ENCODE data around the gene PGAP1. TPM values are rescaled to one million over a fixed set of nuclear protein-coding genes. Genes with fewer than 3 reads are reported as not detected.
A peak's percentile ranks its signal among the peaks of the same experiment; 100 is the strongest.

Gene PGAP1
- polyA plus RNA-seq, 12 donors, result 12.4 to 23.8 (median 17.8) TPM; not detected in 1

DNA sequence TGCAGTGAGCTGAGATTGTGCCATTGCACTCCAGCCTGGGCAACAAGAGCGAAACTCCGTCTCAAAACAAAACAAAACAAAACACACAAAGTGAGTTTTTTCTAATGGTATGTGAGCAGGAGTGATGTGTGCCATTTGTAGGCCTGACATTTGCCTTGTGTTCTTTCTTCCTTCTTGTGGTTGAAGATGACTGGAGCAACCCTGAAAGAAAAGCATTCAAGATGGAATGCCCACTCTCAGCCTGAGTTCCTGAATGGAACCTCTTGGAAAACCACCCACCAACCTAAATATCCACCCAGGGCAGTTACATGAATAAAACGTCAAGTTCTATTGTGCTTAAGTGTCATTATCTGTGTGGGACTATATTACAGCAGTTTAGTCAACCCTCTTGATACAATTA is 26.5 kb downstream of the PGAP1 start:
- DNase-seq, result no peak

DNA sequence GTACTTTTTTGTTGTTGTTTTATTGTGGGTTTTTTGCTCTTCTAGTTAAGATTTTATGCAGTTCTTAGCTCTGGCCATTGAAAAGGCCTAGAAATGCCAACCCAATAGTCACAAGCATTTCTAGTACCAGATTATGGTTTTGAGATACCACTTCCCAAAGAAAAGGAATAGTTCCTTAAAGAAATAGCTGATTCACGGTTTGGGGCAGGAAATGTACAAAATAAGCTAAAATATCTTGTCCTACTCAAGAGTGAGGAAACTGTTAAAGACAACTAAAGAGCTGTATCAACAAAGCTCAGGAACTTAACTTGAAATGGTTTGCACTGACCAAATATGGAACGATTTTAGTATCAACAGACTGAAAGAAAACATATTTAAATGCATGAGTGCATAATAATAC is 35.4 kb downstream of the PGAP1 start:
- DNase-seq, result no peak

DNA sequence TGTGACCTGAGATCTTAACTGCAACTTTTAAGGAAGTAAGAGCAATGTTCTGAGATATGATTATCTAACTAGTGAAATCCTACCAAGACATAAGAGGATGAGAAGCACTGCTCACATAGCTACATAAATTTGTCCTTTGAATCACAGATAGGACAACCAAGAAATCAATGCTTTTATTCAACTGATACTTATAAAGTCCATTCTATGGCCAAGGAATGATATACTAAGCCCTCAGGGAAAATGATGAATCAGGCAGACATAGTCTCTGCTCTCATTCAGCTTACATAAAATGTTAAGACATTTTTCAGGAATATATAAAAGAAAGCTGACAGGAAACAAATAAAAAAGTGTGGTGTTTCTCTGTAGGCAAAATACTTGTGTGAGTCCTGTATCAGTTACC is 39.1 kb downstream of the PGAP1 start:
- no peak for DNase-seq

DNA sequence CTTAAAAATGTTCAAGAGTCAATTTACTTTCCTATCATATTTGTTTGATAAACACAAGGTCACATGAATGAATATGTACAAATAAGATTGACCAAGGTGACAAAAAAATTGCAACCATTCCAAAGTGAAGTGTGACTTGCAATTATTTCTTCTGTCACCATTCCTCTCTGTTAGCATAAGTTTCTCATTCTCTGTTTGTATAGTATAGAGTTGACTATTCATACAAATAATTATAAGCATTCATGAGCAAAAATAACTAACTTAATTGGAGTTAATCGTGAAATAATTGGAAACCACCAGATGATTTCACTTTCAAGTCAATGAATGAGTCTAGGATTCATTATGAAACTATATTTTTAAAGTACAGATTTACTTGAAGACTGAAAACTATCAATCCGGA is 42.1 kb downstream of the PGAP1 start:
- no peak for DNase-seq

DNA sequence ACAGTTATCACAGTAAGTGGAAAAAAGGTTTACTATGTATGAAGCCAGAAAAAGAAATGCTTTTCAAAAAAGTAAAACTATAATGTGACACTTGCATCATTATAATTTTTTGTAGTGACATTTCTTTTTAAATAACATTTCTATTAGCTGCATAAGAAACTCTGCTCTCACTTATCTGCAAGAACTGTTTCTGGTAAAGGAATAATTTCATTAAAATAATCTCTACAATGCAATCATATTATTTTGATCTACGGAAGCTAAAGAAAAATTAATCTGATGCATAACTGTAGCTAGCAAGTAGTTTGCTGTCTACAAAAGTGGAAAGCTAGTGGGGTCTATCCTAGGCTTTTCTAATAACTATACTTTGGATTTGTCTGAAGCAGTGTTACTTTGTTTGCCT is 50.1 kb downstream of the PGAP1 start:
- no peak for DNase-seq

DNA sequence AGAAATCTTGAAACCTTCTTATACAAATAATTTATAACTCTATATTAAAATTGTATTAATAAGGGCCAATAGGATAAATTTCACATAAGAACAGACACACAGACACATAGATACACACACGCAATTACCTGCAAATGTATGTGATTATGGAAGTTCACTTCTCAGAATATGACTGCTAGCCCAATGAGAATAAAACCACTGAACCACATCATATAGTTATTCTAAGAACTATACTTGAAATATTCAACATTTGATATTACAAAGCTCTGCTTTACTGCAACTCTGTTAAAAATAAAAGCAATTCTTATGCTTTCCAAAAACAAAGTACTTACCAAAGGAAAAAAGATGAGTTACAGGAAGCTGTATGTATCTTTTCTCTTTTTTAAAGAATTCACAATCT is 51.1 kb downstream of the PGAP1 start:
- DNase-seq, result no peak

DNA sequence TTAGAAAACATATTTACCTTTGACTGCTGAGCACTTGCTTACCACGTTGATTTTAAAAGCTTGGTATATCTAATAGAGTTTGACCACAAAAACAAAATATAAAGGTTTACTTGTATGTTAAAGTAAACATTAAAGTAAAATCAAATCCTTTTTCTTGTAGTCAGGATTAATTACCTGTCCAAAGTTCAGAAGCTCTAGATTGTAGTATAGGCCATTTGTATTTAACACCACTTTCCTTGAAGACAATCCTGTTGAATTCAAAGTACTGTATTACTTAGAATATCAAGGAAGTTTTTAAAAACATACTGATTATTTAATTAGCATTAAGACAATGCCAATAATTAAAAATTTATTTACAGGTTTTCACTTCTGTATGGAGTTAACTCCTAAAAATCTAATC is 53.0 kb downstream of the PGAP1 start:
- DNase-seq, result no peak

DNA sequence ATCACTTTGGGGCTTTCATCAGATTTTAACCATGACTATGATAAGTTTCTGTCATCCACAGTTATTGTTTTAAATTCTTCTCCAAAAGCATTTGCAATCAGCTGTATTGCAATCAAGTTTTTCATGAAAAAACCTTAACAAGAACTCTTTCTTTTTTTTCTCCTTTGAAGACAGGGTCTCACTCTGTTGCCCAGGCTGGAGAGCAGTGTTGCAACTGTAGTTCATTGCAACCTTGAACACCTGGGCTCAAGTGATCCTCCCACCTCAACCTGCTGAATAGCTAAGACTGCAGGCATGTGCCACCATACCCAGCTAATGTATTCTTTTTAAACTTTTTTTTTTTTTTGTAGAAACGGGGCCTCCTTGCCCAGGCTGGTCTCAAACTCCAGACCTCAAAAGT is 71.9 kb downstream of the PGAP1 start:
- no peak for DNase-seq

DNA sequence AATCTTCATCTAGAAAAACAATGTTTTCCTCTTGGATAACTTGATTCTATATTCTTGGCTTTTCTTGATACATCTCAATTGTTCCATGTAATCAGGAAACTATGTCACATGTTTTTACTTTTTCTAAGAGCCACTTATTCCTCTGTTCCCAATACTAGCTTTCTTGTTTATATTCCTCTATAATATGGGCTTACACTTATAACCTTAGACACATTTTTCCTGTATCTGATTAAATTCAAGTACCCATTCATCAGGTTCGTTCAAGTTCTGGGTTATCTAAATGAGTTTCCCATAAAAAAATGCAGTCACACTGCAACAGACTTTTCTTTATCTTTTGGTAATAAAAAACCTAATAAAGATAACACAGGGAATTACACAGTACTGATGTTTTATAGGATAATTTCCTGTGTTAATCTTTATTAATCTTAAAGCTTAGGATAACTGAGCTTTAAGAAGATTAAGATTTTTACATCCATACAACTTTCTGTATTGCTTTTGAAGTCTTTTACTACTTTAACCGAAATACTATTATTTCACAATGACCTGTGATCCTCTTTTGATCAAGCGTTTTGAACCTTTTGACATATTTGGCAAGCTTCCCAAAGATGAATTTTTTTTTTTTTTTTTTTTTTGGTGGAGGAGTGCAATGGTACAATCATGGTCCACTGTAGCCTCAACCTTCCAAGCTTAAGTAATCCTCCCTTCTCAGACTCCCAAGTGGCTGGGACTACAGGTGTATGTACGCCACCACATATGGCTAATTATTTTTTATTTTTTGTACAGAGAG is 73.0 kb downstream of the PGAP1 start:
- DNase-seq, result no peak

DNA sequence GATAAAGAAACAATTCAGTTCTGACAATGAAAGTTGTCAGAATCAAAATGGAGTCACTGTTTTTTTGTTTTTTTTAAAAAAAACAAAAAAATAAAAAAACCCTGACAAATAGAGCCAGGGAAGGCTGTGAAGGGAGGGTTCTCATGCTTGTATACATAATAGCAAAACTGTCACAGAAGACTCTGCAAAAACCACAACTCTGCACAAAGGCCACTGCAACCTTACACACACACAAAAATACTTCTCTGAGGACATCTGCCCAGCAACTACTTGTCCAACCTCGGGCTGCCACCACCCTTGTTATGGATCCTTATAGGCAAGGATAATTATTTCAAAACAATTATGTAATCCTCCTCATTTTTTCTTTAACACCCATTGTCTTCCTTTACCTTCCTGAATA is 75.4 kb downstream of the PGAP1 start:
- DNase-seq, result no peak

DNA sequence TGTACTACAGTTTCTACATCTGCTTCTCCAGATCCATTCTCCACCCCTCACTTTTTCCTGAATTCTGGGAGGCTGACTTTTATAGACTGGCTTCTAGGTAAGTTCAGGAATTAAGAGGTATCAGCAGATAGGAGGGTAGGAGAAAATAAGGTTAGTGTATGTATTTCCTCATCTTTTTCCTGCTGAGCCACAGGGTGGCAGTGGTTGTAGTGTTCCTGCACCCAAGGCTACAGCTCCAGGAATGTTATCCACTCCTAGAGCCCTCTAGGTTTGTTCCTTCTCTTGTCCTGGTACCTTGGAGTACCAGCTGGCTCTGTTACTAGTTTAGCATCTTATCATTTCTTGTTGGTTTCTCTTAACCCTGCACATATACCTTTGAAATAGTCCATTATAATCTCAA is 76.6 kb downstream of the PGAP1 start:
- DNase-seq, result peak; percentile 4

DNA sequence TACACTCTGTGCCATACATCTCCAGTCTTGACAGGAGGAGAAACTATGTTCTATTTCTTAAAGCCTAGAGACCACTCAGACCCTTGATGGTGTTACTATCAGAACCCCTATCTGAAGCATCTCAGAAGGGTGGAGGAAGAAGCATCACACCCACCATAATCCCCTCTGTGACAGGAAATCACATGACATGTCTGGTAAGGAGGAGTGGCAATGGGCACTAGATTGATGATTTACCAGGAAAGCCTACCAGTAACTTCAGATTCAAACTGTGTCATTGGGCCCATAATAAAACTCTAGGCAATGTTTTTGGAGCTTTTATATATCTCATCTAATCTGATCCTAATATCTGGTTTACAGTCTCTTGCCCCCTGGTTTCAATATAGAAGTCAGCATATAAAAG is 80.2 kb downstream of the PGAP1 start:
- DNase-seq, result no peak

DNA sequence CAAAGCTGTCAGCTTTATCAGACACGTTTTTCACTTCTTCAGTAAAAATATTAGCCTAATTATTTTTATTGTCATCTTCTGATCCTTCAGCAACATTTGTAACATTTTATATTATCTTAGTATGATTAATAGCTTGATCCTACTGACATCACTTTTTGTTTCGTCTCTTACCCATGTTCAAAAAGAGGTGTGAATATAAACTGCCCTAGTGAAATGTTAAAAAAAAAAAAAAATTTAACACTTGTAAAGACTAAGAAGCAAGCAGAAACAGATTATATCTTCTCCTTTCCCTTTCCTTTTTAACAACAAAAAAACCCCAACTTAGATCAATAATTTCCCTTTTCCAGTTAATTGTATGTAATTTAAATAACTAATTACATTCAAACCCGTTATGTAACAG is 81.1 kb downstream of the PGAP1 start:
- DNase-seq, result no peak

DNA sequence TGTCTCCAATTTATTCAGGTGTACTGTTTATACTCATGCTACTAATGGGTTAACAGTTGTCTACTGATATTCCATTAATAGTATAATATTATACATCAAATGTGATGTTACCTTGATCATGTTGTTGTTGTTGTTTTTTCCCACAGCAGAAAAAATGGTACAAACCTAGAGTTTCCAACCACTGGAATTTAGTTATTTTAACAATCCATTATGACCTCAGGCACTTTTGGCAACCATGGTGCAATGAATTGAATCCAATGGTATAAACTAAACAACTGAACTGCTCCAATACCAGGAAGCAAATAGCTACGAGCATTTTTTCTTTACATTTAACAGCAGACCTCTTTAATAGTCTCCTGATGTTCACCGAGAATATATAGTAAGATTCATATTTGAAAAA is 86.3 kb downstream of the PGAP1 start:
- DNase-seq, result no peak

DNA sequence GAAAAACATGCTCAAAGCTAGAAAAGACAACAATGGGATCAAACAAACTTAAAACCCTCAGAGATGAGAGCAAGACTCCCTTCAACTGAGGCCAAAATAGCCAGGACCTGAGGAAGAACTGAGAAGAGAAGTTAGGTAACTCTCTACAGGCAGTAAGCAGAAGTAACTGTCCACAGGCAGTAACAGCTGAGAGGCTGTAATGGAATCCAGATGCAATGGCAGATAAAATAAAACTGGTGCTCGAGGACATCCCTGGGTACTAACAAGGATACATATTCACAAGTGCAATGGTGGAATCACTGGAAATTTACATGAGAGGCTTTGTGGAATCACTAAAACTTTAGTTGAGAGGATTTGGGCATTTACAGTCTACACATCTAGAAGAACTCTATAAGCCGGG is 86.9 kb downstream of the PGAP1 start:
- no peak for DNase-seq

DNA sequence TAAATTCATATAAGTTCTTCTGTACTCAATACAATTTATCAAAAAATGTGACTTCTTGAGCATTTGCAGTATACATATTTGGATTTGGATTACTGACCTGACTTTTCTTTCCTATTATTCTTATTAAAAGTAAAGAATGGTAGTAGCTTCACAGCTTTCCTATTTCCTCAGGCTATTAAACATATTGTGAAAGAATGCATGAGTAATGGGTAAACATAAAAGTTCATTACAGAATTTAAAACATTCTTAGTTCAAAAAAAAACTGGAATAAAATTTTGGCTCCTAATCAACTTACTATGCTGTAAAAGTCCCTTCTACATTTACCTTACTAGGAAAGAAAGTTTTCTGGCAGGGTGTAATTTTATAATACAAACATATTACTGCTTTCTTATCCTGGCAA is 90.1 kb downstream of the PGAP1 start:
- no peak for DNase-seq

DNA sequence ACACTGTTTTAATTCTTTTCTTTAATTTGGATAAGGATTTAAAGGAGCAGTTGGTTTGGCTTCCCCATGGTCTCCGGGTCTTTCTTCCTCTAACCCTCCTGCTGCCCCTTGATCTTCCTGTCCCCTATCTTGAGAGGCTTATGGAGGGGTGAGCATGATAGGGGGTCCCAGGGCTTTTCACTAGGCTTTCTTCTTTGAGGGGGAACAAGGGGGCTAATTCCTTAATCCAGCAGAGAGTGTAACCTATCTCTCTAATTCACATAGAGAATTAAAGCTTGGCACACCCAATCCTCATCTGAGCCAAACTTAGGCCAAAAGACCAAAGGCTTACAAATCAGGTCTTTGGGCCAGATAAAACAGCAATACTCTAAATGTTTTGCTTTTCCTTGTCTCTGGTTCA is 95.8 kb downstream of the PGAP1 start:
- DNase-seq, result no peak

DNA sequence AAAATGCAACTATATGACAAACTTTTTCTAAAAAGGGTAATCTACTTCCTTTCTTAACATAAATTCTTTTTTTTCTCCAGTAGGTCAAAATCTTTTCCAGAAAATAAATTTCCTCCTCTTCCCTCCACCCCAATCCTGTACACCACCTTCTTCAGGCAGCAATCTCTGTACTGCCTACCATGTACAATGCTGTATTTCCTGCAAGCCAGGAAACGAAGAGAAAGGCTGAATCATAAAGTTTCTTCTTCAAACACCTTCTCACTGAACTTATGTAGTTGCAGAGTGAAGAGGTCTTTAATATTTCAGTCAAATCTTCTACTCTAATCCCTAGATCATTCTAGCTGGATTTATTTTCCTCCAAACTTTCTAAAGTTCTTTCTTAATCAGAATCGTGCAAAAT is 99.2 kb downstream of the PGAP1 start:
- no peak for DNase-seq

DNA sequence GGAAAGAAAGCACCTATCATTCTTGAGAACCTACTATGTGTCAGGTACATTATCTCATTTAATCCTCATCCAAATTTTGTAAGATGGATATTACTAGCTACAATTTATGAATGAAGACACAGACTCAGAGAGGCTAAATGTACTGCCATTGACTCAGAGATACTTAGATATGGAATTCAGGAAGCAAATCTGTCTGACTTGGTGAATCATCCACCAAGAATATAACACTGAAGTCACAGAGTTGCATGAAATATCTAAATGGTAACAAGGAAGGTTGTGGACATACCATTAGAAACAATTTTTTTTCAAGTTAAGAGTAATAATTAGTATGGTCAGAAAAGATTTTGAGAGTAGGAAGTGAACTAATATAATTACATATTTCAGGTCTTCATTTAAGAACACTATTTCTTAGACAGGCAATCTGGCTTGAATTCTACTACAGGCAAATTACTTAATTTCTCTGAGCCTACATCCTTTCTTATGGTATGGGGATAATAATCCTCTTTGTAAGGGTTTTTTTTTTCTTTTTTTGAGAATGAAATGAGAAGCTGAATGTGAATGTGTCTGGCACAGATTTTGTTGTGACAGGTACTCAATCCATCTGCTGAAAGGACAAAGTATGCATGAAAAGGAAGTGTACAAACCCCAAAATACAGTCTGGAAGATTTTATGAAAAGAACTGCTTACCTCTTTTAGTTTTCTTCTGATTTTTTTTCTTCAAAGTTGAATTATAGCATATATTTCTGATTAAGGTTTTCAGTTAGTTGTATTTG is 102.6 kb downstream of the PGAP1 start:
- DNase-seq, result no peak

DNA sequence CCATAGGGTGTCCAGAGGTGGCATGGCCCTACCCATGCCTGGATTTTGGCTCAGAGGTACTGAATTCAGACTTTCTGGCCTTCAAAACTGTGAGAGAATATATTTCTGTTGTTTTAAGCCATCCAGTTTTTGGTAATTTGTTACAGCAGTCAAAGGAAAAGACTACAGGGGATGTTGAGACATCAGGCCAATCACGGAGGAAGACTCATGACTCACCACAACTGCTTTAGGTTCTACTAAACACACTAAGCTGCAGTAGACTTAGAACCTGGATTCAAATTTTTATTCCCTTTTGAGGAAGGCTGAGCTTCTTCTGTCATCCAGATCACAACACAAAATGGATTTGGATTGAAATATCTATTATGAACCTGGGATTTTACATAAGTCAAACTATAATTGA is 105.3 kb downstream of the PGAP1 start:
- no peak for DNase-seq

DNA sequence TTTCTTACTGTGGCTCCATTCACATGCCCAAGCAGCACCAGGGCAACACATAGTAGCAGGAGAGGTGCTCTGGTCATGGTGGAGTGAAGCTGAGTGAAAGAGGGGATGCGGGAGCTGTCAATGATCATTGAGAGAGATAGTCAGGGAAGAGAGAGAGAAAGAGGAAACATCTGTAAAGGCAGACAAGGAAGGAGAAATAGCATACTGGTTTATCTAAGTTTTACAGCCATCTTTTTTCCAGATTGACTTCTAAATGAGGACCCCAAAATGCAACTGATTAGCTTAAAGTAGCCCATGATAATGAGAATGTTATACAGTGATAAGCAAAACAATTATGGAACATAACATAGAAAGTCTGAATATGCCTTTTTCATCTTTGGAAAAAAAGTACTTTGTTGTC is 117.2 kb downstream of the PGAP1 start, which contains the start of gene C2orf66:
Gene C2orf66 (minus strand): TSS at position 96 of the 400 bp plus-strand sequence. CDS start 19 bp downstream, at position 77.
- no peak for DNase-seq

DNA sequence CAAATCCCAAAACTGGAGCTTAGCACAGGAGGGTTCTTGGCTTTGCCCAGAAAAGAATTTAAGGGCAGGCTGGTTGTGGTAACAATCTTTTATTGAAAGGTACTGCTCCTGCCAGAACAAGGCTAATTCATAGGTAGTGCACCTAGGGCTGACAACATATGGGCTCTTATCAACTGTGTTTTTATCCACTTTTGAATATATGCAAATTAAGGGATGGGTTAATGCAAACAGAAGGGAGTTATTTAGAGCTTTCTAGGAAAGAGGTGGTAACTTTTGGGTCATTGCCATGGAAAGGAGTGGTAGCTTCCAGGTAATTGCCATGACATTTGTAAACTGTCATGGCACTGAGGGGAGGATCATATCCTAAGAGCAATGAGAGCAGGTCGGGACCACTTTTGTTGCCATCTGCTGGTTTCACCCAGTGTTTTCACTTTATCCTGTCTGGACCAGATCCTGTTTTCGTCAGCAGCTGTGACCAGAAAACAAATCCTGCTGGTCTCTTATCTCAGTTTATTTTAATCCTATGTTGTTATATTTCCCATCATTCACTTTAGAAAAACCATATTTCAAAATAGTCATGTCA is 118.3 kb downstream of the PGAP1 start:
- no peak for DNase-seq

DNA sequence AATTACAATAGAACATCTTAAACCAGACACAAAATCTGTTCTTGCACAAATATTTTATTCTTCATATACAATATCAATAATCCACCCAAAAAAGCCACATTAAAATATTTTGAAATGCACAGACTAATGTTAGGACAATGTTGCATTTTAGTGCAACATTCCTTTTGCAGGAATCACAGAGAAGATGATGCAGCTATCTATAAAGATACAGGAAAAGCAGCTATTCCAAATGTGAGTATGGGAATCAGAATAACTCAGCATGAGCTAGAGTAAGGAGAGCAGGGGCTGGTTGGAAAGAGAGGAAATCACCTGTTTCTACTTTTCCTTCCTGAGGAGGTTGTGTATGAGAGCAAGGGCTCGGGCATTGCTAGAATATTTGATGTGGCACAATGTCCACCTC is 122.1 kb downstream of the PGAP1 start:
- DNase-seq, result no peak

All from muscle of arm (tissue), 12 donors.